NCI-H2107 treated with DMSO at 0.1 percent for 48 hours (cell line): ENCODE measurements around the gene COL2A1.

ENCODE experiments used
- DNase-seq: peaks from one replicate; lab custom pipeline; 2025; ENCODE audit not compliant: unreplicated experiment; lab: John Stamatoyannopoulos, UW

Gene COL2A1

GRCh38 chr12:47949441-47950341, 54.6 kb downstream of the COL2A1 start:
- DNase-seq = peak; percentile 64

GRCh38 chr12:47947341-47947740, 56.9 kb downstream of the COL2A1 start:
- no peak for DNase-seq

GRCh38 chr12:47946413-47947323, 57.6 kb downstream of the COL2A1 start:
- no peak for DNase-seq

- DNase-seq = no peak
Measured at GRCh38 chr12:47945341-47945728, 58.9 kb downstream of the COL2A1 start.

GRCh38 chr12:47944685-47945340, 59.5 kb downstream of the COL2A1 start:
- no peak for DNase-seq

GRCh38 chr12:47943623-47944340, 60.5 kb downstream of the COL2A1 start:
- no peak for DNase-seq

- DNase-seq = no peak
Measured at GRCh38 chr12:47942614-47943225, 61.6 kb downstream of the COL2A1 start.

GRCh38 chr12:47941871-47942613, 62.2 kb downstream of the COL2A1 start:
- DNase-seq = no peak

GRCh38 chr12:47941475-47941780, 62.8 kb downstream of the COL2A1 start:
- DNase-seq = no peak

- DNase-seq = no peak
Measured at GRCh38 chr12:47940773-47941474, 63.4 kb downstream of the COL2A1 start.

- DNase-seq = no peak
Measured at GRCh38 chr12:47939009-47939601, 65.2 kb downstream of the COL2A1 start.

- DNase-seq = no peak
Measured at GRCh38 chr12:47938594-47938993, 65.7 kb downstream of the COL2A1 start.

GRCh38 chr12:47938093-47938492, 66.2 kb downstream of the COL2A1 start:
- DNase-seq = no peak

- no peak for DNase-seq
Measured at GRCh38 chr12:47935184-47935583, 69.1 kb downstream of the COL2A1 start.

- no peak for DNase-seq
Measured at GRCh38 chr12:47931187-47931586, 73.1 kb downstream of the COL2A1 start.

- no peak for DNase-seq
Measured at GRCh38 chr12:47930634-47931033, 73.6 kb downstream of the COL2A1 start.

GRCh38 chr12:47927346-47927745, 76.9 kb downstream of the COL2A1 start:
- no peak for DNase-seq
